ENCODE results near the gene TGM5.
"Not testable (repeated sequence)": the region's sequence is repeated elsewhere in the genome, so short reads cannot be mapped to it uniquely, and the experiment has no call there.

Gene TGM5, protein sequence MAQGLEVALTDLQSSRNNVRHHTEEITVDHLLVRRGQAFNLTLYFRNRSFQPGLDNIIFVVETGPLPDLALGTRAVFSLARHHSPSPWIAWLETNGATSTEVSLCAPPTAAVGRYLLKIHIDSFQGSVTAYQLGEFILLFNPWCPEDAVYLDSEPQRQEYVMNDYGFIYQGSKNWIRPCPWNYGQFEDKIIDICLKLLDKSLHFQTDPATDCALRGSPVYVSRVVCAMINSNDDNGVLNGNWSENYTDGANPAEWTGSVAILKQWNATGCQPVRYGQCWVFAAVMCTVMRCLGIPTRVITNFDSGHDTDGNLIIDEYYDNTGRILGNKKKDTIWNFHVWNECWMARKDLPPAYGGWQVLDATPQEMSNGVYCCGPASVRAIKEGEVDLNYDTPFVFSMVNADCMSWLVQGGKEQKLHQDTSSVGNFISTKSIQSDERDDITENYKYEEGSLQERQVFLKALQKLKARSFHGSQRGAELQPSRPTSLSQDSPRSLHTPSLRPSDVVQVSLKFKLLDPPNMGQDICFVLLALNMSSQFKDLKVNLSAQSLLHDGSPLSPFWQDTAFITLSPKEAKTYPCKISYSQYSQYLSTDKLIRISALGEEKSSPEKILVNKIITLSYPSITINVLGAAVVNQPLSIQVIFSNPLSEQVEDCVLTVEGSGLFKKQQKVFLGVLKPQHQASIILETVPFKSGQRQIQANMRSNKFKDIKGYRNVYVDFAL

DNA sequence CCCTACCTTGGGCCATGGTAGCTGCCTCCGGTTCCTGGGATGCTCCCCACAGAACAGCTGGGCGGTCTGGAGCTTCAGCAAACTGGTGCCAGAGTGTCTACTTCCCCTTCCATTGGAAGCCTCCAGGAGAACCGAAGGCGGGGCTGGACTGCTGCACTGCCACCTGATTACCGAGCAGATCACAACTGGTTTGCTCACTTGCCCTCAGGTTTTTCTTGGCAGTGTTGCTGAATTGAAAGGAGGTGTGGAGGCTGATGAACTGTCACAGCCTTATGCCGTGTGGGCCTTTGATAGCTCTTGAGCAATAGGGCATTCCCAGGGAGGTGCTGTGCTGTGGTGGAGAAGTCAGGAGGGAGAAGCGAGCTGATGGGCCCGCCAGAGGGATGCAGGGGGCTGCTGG, at the start of gene TGM5:
TGM5 (minus strand) TSS at position 95 of the 400 bp plus-strand sequence; CDS start at position 16, 79 bp downstream.
- DNase-seq = no peak

DNA sequence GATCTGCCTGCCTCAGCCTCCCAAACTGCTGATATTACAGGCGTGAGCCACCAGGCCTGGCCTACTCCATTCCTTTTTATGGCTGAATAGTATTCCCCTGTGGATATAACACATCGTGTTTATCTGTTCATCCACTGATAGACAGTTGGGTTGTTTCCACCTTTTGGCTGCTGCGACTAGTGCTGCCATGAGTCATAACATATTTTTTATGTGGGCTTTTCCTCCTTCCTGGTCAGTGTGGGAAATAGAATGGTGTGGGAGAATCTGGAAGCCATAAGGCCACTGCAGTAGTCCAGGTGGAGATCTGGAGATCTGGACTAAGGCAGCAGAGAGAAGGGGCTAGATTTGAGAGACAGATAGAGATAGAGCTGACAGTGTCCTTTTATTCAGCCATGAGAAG, 47.4 kb upstream of the TGM5 start:
- DNase-seq = no peak

DNA sequence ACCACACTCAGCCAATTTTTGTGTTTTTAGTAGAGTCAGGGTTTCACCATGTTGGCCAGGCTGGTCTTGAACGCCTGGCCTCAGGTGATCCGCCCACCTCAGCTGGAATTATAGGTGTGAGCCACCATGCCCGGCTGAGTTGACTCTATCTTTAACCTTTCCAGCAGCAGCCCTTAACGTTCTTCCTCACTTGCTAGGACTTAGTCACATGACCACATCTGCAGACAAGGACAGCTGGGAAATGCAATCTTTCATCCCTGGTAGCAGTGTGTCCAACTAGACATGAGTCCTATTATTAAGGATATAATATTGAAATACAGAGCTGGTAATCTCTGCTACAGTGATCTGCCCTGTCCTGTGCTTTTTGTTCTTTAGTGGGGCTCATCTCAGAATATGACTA, 45.6 kb upstream of the TGM5 start:
- no peak for DNase-seq

DNA sequence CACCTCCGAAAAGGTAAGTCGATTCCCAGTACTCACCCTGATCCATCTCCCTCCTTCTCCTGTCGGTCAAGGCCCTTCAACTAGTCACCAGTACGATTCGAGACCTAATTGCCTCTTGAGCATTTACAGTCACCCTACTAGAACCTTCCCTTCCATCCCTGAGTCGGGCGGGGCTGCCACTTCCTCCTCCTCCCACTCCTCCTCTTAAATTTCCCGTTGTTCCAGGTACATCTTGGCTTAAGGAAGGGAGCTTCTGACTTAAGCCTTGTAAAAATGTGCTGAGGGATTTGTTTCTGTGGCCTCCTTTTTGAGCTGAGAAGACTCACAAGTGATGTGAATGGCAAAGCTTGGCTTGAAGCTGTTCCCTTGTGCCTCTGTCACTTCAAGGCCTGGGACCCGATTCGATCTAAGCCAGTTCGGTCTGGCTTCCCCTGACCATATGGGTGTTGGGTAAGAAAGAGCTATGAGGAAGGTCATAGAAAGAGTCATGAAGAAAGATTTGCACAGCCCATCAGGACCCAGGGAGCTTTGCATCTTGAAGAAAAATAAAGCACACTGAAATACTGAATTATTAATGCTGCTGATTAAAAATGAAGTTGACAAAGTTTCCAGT, 35.6 kb upstream of the TGM5 start, which contains the start of gene TGM7:
TGM7 (minus strand) TSS at position 51 of the 613 bp plus-strand sequence.
- DNase-seq = no peak

DNA sequence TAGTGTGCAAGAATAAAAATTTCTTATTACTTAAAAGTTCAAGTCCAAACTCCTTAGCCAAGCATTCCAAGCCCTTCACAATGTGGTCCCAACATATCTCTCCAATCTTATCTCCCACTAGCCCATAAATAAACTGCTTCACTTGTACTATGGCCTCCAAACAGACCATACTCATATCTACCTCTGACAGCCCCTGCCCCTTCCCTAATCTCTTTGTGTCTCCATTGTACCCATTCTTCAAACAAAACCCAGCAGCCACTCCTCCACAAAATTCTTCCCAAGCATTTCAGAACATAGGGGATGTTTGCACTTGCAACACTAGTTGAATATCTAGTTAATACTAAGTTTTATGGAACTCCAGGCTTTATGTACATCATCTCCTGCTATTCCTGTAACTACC, 33.2 kb upstream of the TGM5 start:
- no peak for DNase-seq

DNA sequence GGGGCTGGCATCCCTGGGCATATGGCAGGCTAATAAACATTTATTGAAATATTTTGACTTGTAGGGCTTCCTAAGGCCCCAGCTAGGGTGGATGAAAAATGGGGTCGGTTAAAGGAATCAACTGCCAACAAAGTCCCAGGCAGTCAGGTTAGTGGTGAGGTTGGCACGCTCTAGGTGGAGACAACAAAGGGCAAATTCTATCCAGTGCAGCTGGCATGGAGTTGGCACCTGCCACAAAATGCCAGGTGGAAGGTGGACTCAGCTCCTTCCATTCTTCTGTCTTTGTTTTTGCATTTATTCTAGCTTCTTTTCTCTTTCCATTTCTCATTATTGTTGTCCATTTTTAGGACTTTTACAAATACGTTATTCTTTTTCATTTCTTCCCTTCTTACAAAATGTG, 32.7 kb upstream of the TGM5 start:
- no peak for DNase-seq

DNA sequence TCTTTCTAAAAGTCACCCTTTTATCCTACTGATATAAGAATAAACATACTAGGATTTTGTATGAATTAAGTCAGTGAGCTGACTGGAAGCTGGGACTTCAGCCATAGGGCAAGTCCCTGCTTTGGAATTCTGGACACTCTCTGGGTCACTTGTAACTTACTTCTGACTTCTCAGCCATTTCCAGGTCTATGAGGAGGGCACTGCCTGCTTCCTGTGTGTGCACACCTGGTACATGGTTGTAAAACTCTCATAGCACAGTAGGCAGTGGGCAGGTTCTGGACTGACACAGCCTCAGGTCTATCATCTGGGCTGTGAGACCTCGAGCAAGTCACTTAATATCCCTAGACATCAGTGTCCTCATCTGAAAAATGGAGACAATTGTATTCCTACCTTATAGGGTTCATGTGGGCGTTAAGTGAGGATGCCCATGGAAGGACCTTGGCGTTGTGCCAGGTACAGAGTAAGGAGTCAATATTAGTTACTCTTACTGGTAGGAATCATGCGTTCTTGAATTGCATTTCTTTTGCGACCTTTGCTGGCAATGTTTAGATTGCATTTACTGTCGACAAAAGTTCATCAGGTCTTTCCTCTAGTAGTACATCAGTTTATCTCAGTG, 27.5 kb upstream of the TGM5 start:
- no peak for DNase-seq

DNA sequence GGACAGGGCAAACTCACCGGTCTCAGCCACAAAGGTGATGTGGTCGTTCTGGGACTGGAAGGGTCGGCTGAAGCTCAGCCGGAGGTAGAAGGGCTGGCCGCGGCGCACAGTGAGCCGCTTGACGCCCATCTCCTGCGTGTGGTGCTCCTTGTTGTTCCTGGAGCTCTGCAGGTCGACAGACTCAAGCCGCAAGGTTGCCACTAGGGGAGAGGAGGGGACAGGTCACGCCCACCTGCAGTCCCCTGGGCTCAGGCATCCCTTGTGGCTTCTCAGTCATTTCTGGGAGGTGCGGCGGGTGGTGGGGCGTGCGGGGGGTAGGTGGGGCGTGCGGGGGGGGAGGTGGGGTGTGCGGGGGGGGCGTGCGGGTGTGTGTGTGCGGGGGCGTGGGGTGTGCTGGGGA, 26.7 kb upstream of the TGM5 start:
- DNase-seq = no peak

DNA sequence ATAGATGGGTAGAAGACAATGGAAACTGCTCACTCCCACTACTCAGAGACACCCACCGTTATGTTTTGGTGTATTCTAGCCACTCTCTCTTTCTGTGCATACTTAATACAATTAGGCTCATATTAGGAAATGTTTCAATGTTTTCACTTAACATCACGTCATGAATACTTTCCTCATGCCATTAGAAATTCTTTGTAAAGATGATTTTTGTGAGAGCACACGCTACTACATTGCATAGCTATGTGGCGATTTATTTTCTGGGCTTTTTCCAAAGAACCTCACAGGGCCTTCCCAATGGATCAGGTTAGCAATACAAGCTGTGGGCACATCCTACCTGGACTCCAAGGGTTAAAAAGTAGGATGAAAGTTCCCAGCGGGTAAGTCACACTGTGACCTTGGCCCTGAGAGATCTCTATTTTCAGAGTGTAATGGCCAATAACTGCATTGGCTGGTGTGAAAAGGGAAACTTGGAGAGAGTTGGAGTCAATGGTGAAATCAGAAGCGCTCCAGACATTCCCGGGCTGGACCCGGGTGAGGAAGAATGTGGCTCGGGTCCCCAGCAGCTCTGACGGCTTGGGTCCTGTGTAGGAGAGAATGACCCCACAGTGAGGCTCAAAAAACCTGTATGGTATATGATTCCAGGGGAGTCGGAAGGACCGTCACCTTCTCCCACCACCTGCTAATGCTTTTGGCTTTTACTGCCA, 25.8 kb upstream of the TGM5 start:
- DNase-seq = no peak

DNA sequence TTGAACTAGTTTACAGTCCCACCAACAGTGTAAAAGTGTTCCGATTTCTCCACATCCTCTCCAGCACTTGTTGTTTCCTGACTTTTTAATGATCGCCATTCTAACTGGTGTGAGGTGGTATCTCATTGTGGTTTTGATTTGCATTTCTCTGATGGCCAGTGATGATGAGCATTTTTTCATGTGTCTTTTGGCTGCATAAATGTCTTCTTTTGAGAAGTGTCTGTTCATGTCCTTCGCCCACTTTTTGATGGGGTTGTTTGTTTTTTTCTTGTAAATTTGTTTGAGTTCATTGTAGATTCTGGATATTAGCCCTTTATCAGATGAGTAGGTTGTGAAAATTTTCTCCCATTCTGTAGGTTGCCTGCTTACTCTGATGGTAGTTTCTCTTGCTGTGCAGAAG, 22.9 kb upstream of the TGM5 start:
- not testable (repeated sequence) for DNase-seq

DNA sequence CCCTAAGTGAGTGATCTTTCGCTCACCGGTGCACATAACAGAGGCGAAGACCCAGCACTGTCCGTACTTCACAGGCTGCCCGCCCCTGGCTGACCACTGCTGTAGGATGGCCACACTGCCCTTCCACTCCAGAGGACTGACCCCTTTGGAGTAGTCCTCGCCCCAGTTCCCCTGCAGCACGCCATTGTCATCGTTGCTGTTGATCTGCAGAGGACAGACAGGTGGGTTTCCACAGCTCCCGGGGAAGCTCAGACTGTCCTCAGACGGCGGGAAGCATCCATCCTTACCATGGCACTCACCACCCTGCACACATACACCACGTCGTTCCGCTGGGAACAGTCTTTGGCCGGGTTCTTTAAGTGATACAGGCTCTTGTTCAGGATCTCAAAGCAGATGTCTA, 20.5 kb upstream of the TGM5 start:
- DNase-seq = no peak

DNA sequence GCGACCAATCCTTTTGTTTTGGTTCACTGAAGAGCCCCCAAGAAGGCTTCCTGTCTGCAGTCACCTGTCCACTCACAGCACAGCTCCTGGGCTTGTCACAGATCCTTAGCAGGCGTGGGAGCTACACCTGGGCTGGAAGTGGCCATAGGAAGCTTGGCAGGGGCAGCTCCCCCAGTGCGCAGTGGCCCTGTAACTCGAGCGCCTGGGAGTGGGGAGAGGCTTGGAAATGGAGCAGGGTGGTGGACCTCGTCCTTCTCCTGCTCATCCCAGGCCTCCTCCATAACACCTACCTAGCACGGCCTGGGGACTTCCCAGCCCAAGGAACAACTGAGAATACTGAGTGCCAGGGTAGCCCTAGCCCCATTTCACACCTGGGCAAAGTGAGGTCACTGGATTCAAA, 19.3 kb upstream of the TGM5 start:
- DNase-seq = no peak

DNA sequence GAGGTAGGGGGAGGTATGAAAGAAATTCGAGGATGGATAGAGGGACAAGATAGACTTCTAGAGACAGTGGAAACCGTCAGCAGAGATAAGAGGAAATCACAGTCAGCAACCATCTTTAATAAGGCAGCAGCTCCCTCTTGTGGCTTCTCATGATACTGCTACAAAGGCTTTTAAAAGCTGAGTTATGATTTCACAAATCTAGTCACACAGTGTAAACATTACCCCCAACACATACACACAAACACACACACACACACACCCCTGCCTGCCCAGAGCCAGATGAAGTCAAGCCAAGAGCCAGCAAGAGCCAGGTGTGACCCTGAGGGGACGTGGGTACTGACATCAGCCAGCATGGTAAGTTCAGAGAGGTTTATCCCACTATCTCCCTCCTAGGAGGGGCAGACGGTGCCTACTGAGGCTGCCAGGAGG, 18.9 kb upstream of the TGM5 start:
- DNase-seq = peak; percentile 15

DNA sequence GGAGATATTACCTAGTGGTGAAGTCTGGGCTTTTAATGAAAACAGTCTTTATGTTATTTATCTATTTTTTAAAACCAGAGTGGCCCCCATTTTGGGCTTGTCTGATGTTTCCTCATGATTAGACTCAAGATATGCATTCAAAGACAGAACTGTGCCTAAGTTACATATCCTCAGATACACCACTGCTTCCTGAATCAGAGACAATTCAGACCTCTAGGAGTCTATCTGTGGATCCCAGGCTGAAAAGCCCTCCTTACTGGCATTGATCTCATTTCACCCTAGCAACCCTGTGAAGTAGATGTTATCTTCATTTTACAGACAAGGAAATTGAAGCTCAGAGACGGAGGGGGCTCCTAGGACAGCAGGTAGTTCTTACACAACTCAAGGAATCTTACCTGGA, 16.8 kb upstream of the TGM5 start:
- no peak for DNase-seq

DNA sequence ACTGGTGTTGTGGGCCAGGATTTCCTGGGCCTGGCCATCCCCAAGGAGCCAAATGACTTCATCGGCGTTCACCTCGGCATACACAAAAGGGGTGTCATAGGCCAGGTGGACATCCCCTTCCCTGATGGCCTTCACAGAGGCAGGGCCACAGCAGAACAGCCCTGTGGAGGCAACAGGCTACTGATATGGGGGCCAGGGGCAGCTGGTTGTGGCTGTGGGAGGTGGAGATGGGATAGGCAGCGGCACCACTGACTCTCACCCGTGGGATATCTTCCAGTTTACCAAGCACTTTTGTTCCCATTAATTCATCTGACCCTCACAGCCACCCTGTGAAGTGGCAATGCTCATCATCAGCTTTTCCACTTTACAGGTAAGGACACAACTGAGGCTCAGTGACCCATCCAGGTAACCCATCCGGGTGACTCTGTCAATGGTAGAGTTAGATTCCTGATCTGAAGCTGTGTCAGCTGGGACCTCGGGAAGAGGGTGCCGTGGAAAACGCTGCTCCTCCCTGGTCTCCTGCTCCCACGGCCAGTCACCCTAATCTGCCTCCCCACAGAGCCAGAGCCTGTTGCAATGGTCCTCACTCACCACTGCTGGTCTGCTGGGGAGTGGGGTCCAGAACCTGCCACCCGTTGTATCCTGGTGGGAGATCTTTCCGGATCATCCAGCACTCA, 15.3 kb upstream of the TGM5 start:
- DNase-seq = no peak

DNA sequence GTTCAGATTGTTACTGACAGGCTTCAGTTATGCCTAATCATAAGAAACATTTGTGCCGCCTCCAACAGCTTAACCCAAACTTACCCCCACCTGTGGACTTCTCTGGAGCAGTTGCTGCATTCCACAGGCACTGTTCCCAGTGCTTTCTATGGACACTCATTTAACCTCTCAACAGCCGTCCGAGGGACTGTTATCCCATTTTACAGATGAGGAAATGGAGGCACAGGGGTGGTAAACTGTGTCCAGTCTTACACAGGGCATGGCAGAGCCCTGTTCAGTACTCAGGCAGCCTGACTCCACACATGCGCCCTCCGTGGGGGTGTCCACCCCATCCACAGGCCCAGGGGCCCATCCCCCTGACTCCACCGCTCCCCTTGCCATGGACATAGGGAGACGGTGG, 14.3 kb upstream of the TGM5 start:
- DNase-seq = no peak

DNA sequence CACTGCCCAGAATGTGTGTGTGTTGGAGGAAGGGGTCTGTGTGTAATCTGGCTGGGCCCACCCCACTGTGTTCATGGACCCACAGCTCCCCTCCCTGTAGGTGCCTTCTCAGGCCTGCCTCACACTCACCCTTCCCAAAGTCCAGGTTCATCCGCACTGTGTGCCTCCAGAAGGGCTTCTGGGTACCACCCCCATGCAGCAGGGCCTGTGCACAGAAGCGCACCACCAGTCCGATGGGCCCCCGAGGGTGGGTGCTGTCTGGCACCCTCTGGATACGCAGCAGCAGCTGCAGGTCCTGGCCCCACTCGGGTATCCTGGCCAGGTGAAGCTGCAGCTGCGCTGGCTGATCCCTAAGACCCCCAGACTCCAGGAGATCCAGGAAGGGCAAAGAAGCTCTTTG, 12.8 kb upstream of the TGM5 start:
- no peak for DNase-seq

DNA sequence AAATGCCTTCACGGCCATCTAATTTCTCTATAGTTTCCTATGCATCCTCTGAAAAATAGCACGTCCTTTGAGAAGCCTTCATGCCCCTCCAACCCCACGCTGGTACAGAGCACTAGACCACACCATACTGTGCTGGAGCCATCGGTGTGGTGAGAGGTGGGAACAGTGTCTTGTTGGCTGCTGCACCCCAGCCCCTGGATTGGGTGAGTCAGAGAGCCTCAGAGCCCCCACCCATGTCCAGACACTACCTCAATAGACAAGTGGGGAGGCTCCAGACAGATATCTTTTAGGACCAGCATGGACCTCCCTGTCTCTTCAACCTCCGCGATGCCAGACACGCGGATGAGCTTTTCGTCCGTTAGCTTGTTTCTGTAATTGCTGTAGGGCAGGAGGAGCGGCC, 12.1 kb upstream of the TGM5 start:
- DNase-seq = no peak

DNA sequence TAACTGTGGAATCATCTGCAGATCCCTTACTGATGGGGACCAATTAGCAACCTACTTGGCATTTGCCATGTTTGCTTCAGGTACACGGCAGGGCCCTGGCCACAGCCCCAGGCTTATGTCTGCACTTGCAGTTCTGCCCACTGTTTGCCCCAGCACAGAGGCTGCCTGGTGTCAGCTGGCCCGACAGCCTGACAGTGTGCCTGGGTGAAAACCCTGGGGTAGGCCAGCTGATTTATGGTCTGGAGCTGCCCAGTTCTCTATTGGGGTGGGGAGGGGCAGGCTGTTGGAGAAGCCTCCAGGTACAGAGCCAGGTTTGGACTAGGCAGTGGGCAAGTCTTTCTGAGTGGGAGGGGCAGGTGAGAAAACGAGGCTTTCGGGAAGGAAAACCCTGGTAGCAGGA, 11.2 kb upstream of the TGM5 start:
- DNase-seq = no peak

DNA sequence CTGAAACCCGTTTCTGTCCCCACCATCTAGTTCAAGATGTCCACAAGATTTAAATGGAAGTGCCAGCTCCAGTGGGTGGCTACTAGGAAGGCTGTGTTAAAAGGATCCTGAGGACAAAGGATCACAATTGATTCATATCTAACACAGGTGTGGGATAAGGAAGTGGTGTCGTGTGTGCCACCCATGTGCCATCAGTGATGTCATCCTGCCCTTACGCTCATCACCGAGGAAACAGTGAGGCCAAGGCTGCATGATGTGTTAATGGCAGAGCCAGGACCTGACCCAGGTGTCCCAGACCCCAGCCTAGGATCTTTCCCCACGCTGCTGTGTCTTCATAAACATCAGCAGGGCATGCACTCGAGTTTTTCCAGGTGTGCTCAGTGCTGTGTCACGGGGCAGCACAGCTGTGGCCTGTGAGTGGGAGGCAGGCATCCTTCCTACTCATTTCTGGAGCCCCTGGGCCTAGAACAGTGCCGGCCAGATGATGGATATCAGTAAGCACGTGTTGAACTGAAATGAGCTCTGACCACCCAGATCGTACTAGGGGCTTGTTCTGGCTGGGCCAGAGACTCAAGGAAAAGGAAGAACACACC, 10.6 kb upstream of the TGM5 start:
- DNase-seq = no peak

DNA sequence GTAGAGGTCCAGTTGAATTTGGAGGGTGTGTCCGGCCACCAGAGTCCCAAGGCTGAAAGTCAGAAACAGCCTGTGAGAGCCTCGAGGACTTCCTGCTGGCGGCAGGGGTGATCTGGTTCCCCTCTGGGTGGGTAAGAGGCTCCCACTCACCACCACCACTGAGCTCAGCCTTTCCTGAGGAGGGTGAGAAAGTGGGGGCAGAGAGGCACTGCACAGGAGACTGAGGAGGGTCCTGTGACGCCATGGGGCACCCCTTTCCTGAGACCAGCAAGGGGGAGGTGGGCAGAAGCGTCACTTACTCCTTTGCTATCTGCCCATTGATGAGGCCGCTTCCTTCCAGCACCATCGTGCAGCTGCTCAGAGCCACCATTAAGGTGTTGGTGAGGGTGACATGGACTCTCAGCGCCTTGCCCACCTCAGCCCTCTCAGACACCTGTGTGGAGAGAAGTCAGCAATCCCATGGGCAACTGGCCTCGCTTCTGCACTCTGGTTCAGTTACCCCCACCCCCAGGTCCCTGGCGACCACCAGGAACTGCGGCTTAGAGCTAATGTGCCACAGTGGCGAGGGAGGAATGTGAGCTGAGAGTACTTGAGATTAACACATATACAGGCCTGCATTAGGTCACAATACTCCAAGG, 10.0 kb upstream of the TGM5 start:
- no peak for DNase-seq

All from NCI-H446 treated with DMSO at 0.1 percent for 48 hours (cell line).